Caki2 (cell line): ENCODE data around the gene NKG7. TPM values are rescaled to one million over a fixed set of nuclear protein-coding genes. Genes with fewer than 3 reads are reported as not detected.

Experiments
- DNase-seq: peaks from one replicate; pipeline ENCODE4 v3.0.0-alpha.2; 2015; ENCODE audit warnings: low read depth
- in situ Hi-C: cut with HindIII; loops from 2 replicates; pipeline ENCODE4 v1.10.0; 2016; ENCODE audit warnings: low sequenced_read_pairs, low pct_unique_long_range_greater_than_20kb, mixed read lengths
- total RNA-seq: library from RNA; depleted of rRNA; stranded (reverse); fragments of >200 nt; shearing (Covaris generic); gene quantifications from 2 replicates; pipeline ENCODE4 v1.2.3, GENCODE V29; 2014; ENCODE audit warnings: low replicate concordance; rRNA removed

NKG7 gene
- total RNA-seq, 1 experiment from 2014 or later, result not detected

- DNase-seq, result no peak
- in situ Hi-C loops, result no loop called here
Measured at GRCh38 chr19:51326216-51327065, 46.0 kb downstream of the NKG7 start.

GRCh38 chr19:51325161-51325976 is 47.1 kb downstream of the NKG7 start:
- in situ Hi-C loops, result no loop called here
- no peak for DNase-seq

- in situ Hi-C loops, result no loop called here
- no peak for DNase-seq
Measured at GRCh38 chr19:51324167-51324481, 48.3 kb downstream of the NKG7 start.

- in situ Hi-C loops, result no loop called here
- no peak for DNase-seq
Measured at GRCh38 chr19:51323481-51324166, 48.8 kb downstream of the NKG7 start.

- no peak for DNase-seq
- in situ Hi-C loops, result no loop called here
Measured at GRCh38 chr19:51321799-51322198, 50.7 kb downstream of the NKG7 start.

Other genes starting within 250 kb of the NKG7 start
- 1.5 TPM in 1 of 2 replicates, not detected in the other for gene SIGLEC9, start 247.7 kb downstream of the NKG7 start, total RNA-seq
- gene SIGLEC7, start 230.4 kb downstream of the NKG7 start, total RNA-seq, result not detected in 2 replicates
- not detected in 2 replicates for gene CD33, start 147.6 kb downstream of the NKG7 start, total RNA-seq
- 52.0 and 60.2 TPM in 2 replicates for gene SIGLECL1, start 121.6 kb downstream of the NKG7 start, total RNA-seq
- gene IGLON5, start 61.0 kb downstream of the NKG7 start, total RNA-seq, result not detected in 2 replicates
- 11.0 and 19.2 TPM in 2 replicates for gene VSIG10L, start 30.5 kb downstream of the NKG7 start, total RNA-seq
- 497 and 551 TPM in 2 replicates for gene ETFB, start 6.3 kb downstream of the NKG7 start, total RNA-seq
- gene CLDND2, start 3.7 kb downstream of the NKG7 start, total RNA-seq, result not detected in 2 replicates
- gene LIM2, start 15.3 kb upstream of the NKG7 start, total RNA-seq, result not detected in 2 replicates
- not detected in 2 replicates for gene C19orf84, start 17.9 kb upstream of the NKG7 start, total RNA-seq
- gene SIGLEC10, start 45.0 kb upstream of the NKG7 start, total RNA-seq, result not detected in 2 replicates
- not detected in 2 replicates for gene SIGLEC8, start 85.8 kb upstream of the NKG7 start, total RNA-seq
- not detected in 2 replicates for gene CEACAM18, start 105.9 kb upstream of the NKG7 start, total RNA-seq
- gene SIGLEC12, start 129.1 kb upstream of the NKG7 start, total RNA-seq, result not detected in 2 replicates
- gene SIGLEC6, start 159.0 kb upstream of the NKG7 start, total RNA-seq, result not detected in 2 replicates
- 2.5 and 10.8 TPM in 2 replicates for gene ZNF175, start 198.6 kb upstream of the NKG7 start, total RNA-seq